Ovary (tissue), 9 donors: Measurements from ENCODE around the gene MPP2. TPM values are rescaled to one million over a fixed set of nuclear protein-coding genes. Genes with fewer than 3 reads are reported as not detected.
"Not testable (repeated sequence)": the region's sequence is repeated elsewhere in the genome, so short reads cannot be mapped to it uniquely, and the experiment has no call there.

ENCODE experiments used
- DNase-seq, 5 donors: peaks; one replicate each; pipeline ENCODE4 v3.0.0-alpha.2; 2019 to 2020
- H3K27ac ChIP-seq, 2 donors: fragments of 200-600 bp; one replicate each; pipeline versions ENCODE4 v1.5.1 to v1.8.0; 2019 to 2022
- H3K27me3 ChIP-seq: fragments of 200-600 bp; one replicate; pipeline ENCODE4 v1.8.0; 2022
- H3K36me3 ChIP-seq: fragments of 200-600 bp; sonication (generic); one replicate; pipeline ENCODE4 v1.5.1; 2019
- H3K4me1 ChIP-seq: one replicate; pipeline ENCODE4 v1.8.1; 2013; ENCODE audit warnings: mild to moderate bottlenecking, moderate library complexity; ENCODE audit not compliant: insufficient read depth
- H3K4me3 ChIP-seq: fragments of 200-600 bp; sonication (generic); one replicate; pipeline ENCODE4 v1.5.1; 2017
- H3K9me3 ChIP-seq, 2 donors: fragments of 200-600 bp in 1 of 2; sonication (generic) in 1 of 2; one replicate each; pipeline versions ENCODE4 v1.5.1 to v1.8.1; 2013 to 2019; ENCODE audit warnings: mild to moderate bottlenecking in 1 of 2, moderate library complexity in 1 of 2
- EP300 ChIP-seq: sonication (generic); formaldehyde crosslinking; IDR thresholded peaks from one replicate; pipeline ENCODE4 v1.6.1; 2017; ENCODE audit warnings: antibody characterized with exemption
- POLR2A ChIP-seq: fragments of 450-650 bp; IDR thresholded peaks from one replicate; pipeline ENCODE4 v1.6.1; 2017; ENCODE audit warnings: antibody characterized with exemption, mild to moderate bottlenecking, moderate library complexity
- WGBS, 3 donors: extraction: QIAGEN DNeasy Blood & Tissue Kit in 1 of 3; methylation state at CpG; one replicate each; pipeline versions ENCODE4 v1.1.5 to v1.1.7; 2013 to 2017; 5-methylcytosine and 5-hydroxymethylcytosine counted together
- intact Hi-C, 4 donors: fragments of 100-400 bp; cut with DNase I; formaldehyde crosslinking; loops; one replicate each; pipeline versions ENCODE4 v1.11.0 to v1.15.1; 2022 to 2023
- polyA plus RNA-seq, 2 donors: library from polyadenylated mRNA; stranded (reverse); fragments of 200-250 nt in 1 of 2; fragments of 350-450 nt in 1 of 2; fragmentation: Illumina TruSeq in 1 of 2; extraction: RNeasy Lipid Tissue Mini Kit (QIAGEN cat#74804) in 1 of 2; gene quantifications; one replicate each; pipeline ENCODE4 v1.2.3, GENCODE V29; 2013 to 2014
- total RNA-seq, 7 donors: library from RNA; depleted of rRNA in 2 of 7; stranded (reverse); fragments of >200 nt in 2 of 7; fragmentation: NEBNext Ultra II Directional in 3 of 7; extraction: Animal tissue kit (Norgen Biotek cat#: 25700) in 3 of 7; gene quantifications; one replicate each; pipeline versions ENCODE4 v1.1.0 to v1.2.4, GENCODE V29; 2016 to 2023
- TF ChIP-seq, protein P1 (sequence below), 3 donors: fragments of 450-650 bp in 2 of 3; fragments of 200-600 bp in 1 of 3; IDR thresholded peaks; one replicate each; pipeline versions ENCODE4 v1.5.1 to v1.8.0; 2016 to 2022; ENCODE audit warnings: antibody characterized with exemption in 3 of 3, mild to moderate bottlenecking in 1 of 3
- donor health status: DM: no; HTN: no; CAD: no; lungs with moderate emphysema.
- donor health status: DM: no; HTN: no; CAD: no.
- donor health status: Bipolar disorder and iron deficiency.
- donor health status: DM: yes; HTN: yes; CAD: no.
- donor health status: DM: no; HTN: no; CAD: no.
- donor health status: DM: yes; HTN: yes; CAD: no.

The MPP2 gene
- total and polyA plus RNA-seq, 9 donors: 2.6 to 6.5 (median 4.9) TPM

DNA sequence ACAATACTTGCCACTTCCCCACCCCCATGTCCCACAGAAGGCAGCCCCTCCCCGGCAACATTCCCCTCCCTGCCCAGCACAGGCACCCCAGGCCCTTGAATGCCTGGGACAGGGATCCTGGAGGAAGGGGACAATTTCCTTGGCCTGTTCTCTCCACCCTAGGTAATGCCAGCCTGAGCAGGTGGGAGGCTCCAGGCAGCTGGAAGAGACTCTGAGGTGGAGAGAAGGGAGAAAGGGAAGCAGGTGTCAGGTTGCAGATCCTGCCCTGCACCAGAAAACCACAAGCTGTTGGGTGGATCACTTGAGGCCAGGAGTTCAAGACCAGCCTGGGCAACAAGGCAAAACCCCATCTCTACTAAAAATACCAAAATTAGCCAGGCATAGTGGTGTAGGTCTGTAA, 8.9 kb downstream of the MPP2 start:
- no peak overlapping the region for H3K27ac ChIP-seq
- TF ChIP-seq EP300 (no peak), POLR2A (no peak)
- TF ChIP-seq, protein P1, sequence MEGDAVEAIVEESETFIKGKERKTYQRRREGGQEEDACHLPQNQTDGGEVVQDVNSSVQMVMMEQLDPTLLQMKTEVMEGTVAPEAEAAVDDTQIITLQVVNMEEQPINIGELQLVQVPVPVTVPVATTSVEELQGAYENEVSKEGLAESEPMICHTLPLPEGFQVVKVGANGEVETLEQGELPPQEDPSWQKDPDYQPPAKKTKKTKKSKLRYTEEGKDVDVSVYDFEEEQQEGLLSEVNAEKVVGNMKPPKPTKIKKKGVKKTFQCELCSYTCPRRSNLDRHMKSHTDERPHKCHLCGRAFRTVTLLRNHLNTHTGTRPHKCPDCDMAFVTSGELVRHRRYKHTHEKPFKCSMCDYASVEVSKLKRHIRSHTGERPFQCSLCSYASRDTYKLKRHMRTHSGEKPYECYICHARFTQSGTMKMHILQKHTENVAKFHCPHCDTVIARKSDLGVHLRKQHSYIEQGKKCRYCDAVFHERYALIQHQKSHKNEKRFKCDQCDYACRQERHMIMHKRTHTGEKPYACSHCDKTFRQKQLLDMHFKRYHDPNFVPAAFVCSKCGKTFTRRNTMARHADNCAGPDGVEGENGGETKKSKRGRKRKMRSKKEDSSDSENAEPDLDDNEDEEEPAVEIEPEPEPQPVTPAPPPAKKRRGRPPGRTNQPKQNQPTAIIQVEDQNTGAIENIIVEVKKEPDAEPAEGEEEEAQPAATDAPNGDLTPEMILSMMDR (IDR thresholded peaks at IDR 0.05): no peak
- intact Hi-C loops: no loop called here
- H3K27me3 ChIP-seq: no peaks in the 10 kb centered on the region
- H3K36me3 ChIP-seq: no peaks in the 10 kb centered on the region
- 75 to 81% (median 78%) methylated on average over 1 of the region's 1 CpG for WGBS, 3 donors
- no peak for DNase-seq
- H3K4me1 ChIP-seq: no peaks in the 10 kb centered on the region
- H3K9me3 ChIP-seq: no peaks in the 10 kb centered on the region
- no peak overlapping the region for H3K4me3 ChIP-seq

DNA sequence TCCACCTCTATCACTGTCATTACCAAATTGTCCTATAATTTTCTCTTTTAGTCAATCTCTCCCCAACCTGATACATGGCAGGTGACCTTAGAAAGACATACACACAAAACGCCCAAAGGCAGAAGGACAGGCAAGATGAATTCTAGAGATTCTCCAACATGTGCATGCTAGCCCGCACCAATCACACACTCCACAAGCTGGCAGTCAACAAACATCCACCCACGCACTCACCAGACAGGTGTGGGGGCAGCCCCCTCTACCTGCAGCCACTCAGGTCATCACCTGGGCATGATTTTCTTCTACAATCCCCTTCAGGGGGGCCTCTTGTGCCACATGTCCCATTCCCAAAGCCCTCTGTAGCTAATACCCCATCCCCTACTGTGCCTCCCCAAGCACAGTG, 9.5 kb downstream of the MPP2 start:
- TF ChIP-seq EP300 (no peak), POLR2A (no peak)
- TF ChIP-seq, protein P1 (IDR thresholded peaks at IDR 0.05): no peak

GRCh38 chr17:43894494-43894893, 12.8 kb downstream of the MPP2 start:
- intact Hi-C loops, H3K4me3 ChIP-seq, DNase-seq, H3K4me1 ChIP-seq, H3K27me3 ChIP-seq, H3K36me3 ChIP-seq, H3K27ac ChIP-seq, H3K9me3 ChIP-seq: not testable (repeated sequence)
- WGBS, 3 donors: 91 to 97% (median 93%) methylated on average over 4 of the region's 4 CpGs

More for the DNA sequence above, 9.5 kb downstream of the MPP2 start:
- H3K27ac ChIP-seq: no peak overlapping the region
- 88 to 98% (median 97%) methylated on average over 3 of the region's 3 CpGs for WGBS, 3 donors
- H3K4me1 ChIP-seq: no peaks in the 10 kb centered on the region
- no peaks in the 10 kb centered on the region for H3K27me3 ChIP-seq
- intact Hi-C loops: no loop called here
- no peak overlapping the region for H3K4me3 ChIP-seq
- H3K9me3 ChIP-seq: no peaks in the 10 kb centered on the region
- H3K36me3 ChIP-seq: no peaks in the 10 kb centered on the region
- DNase-seq: no peak

GRCh38 chr17:43892647-43892952, 14.7 kb downstream of the MPP2 start:
- intact Hi-C loops: no loop called here
- H3K36me3 ChIP-seq: no peaks in the 10 kb centered on the region
- TF ChIP-seq EP300 (no peak), POLR2A (no peak)
- TF ChIP-seq, protein P1 (IDR thresholded peaks at IDR 0.05): no peak
- H3K4me1 ChIP-seq: no peaks in the 10 kb centered on the region
- H3K27me3 ChIP-seq: no peaks in the 10 kb centered on the region
- no peak overlapping the region for H3K4me3 ChIP-seq
- DNase-seq: no peak
- WGBS, 3 donors: 34 to 37% (median 37%) methylated on average over 4 of the region's 4 CpGs
- H3K27ac ChIP-seq: no peak overlapping the region
- H3K9me3 ChIP-seq: no peaks in the 10 kb centered on the region

- intact Hi-C loops: no loop called here
- Histone ChIP-seq H3K9me3 (no peaks in the 10 kb centered on the region), H3K36me3 (no peaks in the 10 kb centered on the region), H3K27me3 (no peaks in the 10 kb centered on the region), H3K4me1 (no peaks in the 10 kb centered on the region), H3K4me3 (no peak overlapping the region), H3K27ac (no peak overlapping the region)
- TF ChIP-seq, protein P1 (IDR thresholded peaks at IDR 0.05): no peak
- TF ChIP-seq POLR2A (no peak), EP300 (no peak)
- no peak for DNase-seq
- 82 to 88% (median 87%) methylated on average over 5 of the region's 5 CpGs for WGBS, 3 donors
Observed at GRCh38 chr17:43891851-43892646, 15.3 kb downstream of the MPP2 start.
